ENCODE data around the gene CYB5R3.

Gene CYB5R3

GRCh38 chr22:42649246-42650099 is at the start of gene CYB5R3:
TSS of gene CYB5R3 (minus strand) at chr22:42649392. CDS start at chr22:42649315, 77 bp downstream.
- peak; percentile 66 for DNase-seq

GRCh38 chr22:42697542-42698013 is 48.4 kb upstream of the CYB5R3 start:
- no peak for DNase-seq

- no peak for DNase-seq
These were observed 47.3 kb upstream of the CYB5R3 start for GRCh38 chr22:42696331-42696967.

GRCh38 chr22:42695294-42695693 is 46.1 kb upstream of the CYB5R3 start:
- DNase-seq, result no peak

- DNase-seq, result no peak
These were observed 44.8 kb upstream of the CYB5R3 start for GRCh38 chr22:42693763-42694683.

GRCh38 chr22:42693055-42693762 is 44.0 kb upstream of the CYB5R3 start:
- DNase-seq, result no peak

GRCh38 chr22:42692239-42693054 is 43.3 kb upstream of the CYB5R3 start:
- DNase-seq, result no peak

- no peak for DNase-seq
These were observed 42.2 kb upstream of the CYB5R3 start for GRCh38 chr22:42691440-42691839.

GRCh38 chr22:42688241-42689211 is 39.3 kb upstream of the CYB5R3 start:
- DNase-seq, result peak; percentile 16

GRCh38 chr22:42686756-42687491 is 37.7 kb upstream of the CYB5R3 start:
- DNase-seq, result no peak

GRCh38 chr22:42685941-42686653 is 36.9 kb upstream of the CYB5R3 start:
- DNase-seq, result no peak

GRCh38 chr22:42684462-42685195 is 35.4 kb upstream of the CYB5R3 start:
- no peak for DNase-seq

GRCh38 chr22:42683578-42684283 is 34.5 kb upstream of the CYB5R3 start:
- DNase-seq, result no peak

- DNase-seq, result no peak
These were observed 33.1 kb upstream of the CYB5R3 start for GRCh38 chr22:42682113-42682851.

GRCh38 chr22:42680648-42681047 is 31.5 kb upstream of the CYB5R3 start:
- DNase-seq, result no peak

- DNase-seq, result no peak
These were observed 30.5 kb upstream of the CYB5R3 start for GRCh38 chr22:42679691-42680090.

- no peak for DNase-seq
These were observed 29.7 kb upstream of the CYB5R3 start for GRCh38 chr22:42678894-42679293.

Measured in NCI-H748 treated with DMSO at 0.1 percent for 48 hours (cell line).